HUES64 (cell line): ENCODE data around the gene PGA5.
"Not testable (repeated sequence)": the region's sequence is repeated elsewhere in the genome, so short reads cannot be mapped to it uniquely, and the experiment has no call there.

Experiments used
- H3K27ac ChIP-seq: 2 replicates; pipeline ENCODE4 v1.7.0; 2013; ENCODE audit warnings: low read depth, low read length, inconsistent platforms
- H3K27me3 ChIP-seq: 2 replicates; pipeline ENCODE4 v1.6.1; 2013; ENCODE audit warnings: mild to moderate bottlenecking, low read length; ENCODE audit not compliant: insufficient read depth
- H3K36me3 ChIP-seq: 2 replicates; pipeline ENCODE4 v1.6.1; 2013; ENCODE audit warnings: mild to moderate bottlenecking, low read length; ENCODE audit not compliant: insufficient read depth
- H3K4me1 ChIP-seq: 2 replicates; pipeline ENCODE4 v1.6.1; 2013; ENCODE audit warnings: mild to moderate bottlenecking, low read length, moderate library complexity; ENCODE audit not compliant: insufficient read depth
- H3K4me3 ChIP-seq: 2 replicates; pipeline ENCODE4 v1.5.1; 2013; ENCODE audit warnings: mild to moderate bottlenecking, low read length, moderate library complexity
- H3K9ac ChIP-seq: 2 replicates; pipeline ENCODE4 v1.6.1; 2013; ENCODE audit warnings: mild to moderate bottlenecking, low read depth, low read length
- H3K9me3 ChIP-seq: 2 replicates; pipeline ENCODE4 v1.6.1; 2013; ENCODE audit warnings: low read depth, low read length; ENCODE audit not compliant: insufficient read depth
- whole genome bisulfite sequencing: fragments of 150-250, 120-280 bp; methylation state at CpG from one replicate; pipeline ENCODE4 v1.1.7; 2013; ENCODE audit warnings: missing lambda C conversion rate; 5-methylcytosine and 5-hydroxymethylcytosine counted together

PGA5 gene

GRCh38 chr11:61204502-61205059, 36.4 kb upstream of the PGA5 start:
- not testable (repeated sequence) for H3K4me3 ChIP-seq, H3K4me1 ChIP-seq, H3K9ac ChIP-seq, H3K27me3 ChIP-seq, H3K36me3 ChIP-seq, H3K9me3 ChIP-seq, H3K27ac ChIP-seq
- WGBS: 86% methylated on average over 14 of the region's 14 CpGs

- H3K4me3 ChIP-seq, H3K9ac ChIP-seq, H3K27ac ChIP-seq, H3K36me3 ChIP-seq, H3K27me3 ChIP-seq, H3K4me1 ChIP-seq, H3K9me3 ChIP-seq: not testable (repeated sequence)
- no CpG with 5 or more reads among the region's 9 CpGs for WGBS
These were observed 33.2 kb upstream of the PGA5 start for GRCh38 chr11:61207636-61208310.

- not testable (repeated sequence) for H3K27me3 ChIP-seq, H3K4me1 ChIP-seq, H3K4me3 ChIP-seq, H3K9me3 ChIP-seq, H3K36me3 ChIP-seq, H3K27ac ChIP-seq, H3K9ac ChIP-seq
- no CpG with 5 or more reads among the region's 6 CpGs for WGBS
These were observed 30.3 kb upstream of the PGA5 start for GRCh38 chr11:61210629-61211028.

- WGBS: 90% methylated on average over 3 of the region's 10 CpGs
- H3K4me3 ChIP-seq, H3K4me1 ChIP-seq, H3K27me3 ChIP-seq, H3K9ac ChIP-seq, H3K27ac ChIP-seq, H3K36me3 ChIP-seq, H3K9me3 ChIP-seq: not testable (repeated sequence)
These were observed 29.5 kb upstream of the PGA5 start for GRCh38 chr11:61211327-61211952.

- not testable (repeated sequence) for H3K27ac ChIP-seq, H3K4me1 ChIP-seq, H3K9me3 ChIP-seq, H3K36me3 ChIP-seq, H3K9ac ChIP-seq, H3K27me3 ChIP-seq, H3K4me3 ChIP-seq
- WGBS: no CpG with 5 or more reads among the region's 15 CpGs
These were observed 28.8 kb upstream of the PGA5 start for GRCh38 chr11:61212202-61212601.

GRCh38 chr11:61213711-61214324, 27.2 kb upstream of the PGA5 start:
- H3K4me3 ChIP-seq, H3K9ac ChIP-seq, H3K4me1 ChIP-seq, H3K27me3 ChIP-seq, H3K9me3 ChIP-seq, H3K27ac ChIP-seq, H3K36me3 ChIP-seq: not testable (repeated sequence)
- no CpG with 5 or more reads among the region's 3 CpGs for WGBS

GRCh38 chr11:61218306-61218705, 22.7 kb upstream of the PGA5 start:
- not testable (repeated sequence) for H3K27ac ChIP-seq, H3K36me3 ChIP-seq, H3K27me3 ChIP-seq, H3K9me3 ChIP-seq, H3K4me1 ChIP-seq, H3K4me3 ChIP-seq, H3K9ac ChIP-seq
- WGBS: no CpG with 5 or more reads among the region's 4 CpGs

- not testable (repeated sequence) for H3K4me3 ChIP-seq, H3K36me3 ChIP-seq, H3K9me3 ChIP-seq, H3K9ac ChIP-seq, H3K27me3 ChIP-seq, H3K27ac ChIP-seq, H3K4me1 ChIP-seq
- WGBS: 94% methylated on average over 3 of the region's 5 CpGs
These were observed 22.0 kb upstream of the PGA5 start for GRCh38 chr11:61219016-61219415.

- not testable (repeated sequence) for H3K4me3 ChIP-seq, H3K36me3 ChIP-seq, H3K27me3 ChIP-seq, H3K4me1 ChIP-seq, H3K9ac ChIP-seq, H3K9me3 ChIP-seq, H3K27ac ChIP-seq
- WGBS: no CpG with 5 or more reads among the region's 8 CpGs
These were observed 18.9 kb upstream of the PGA5 start, which contains the start of gene PGA4 for GRCh38 chr11:61222047-61222446. Gene PGA4 (plus strand): TSS chr11:61222347. CDS start chr11:61222401, 54 bp downstream.

- H3K4me3 ChIP-seq, H3K36me3 ChIP-seq, H3K4me1 ChIP-seq, H3K9me3 ChIP-seq, H3K27ac ChIP-seq, H3K27me3 ChIP-seq, H3K9ac ChIP-seq: not testable (repeated sequence)
- WGBS: no CpG with 5 or more reads among the region's 5 CpGs
These were observed 18.3 kb upstream of the PGA5 start for GRCh38 chr11:61222692-61223091.

GRCh38 chr11:61226457-61227137, 14.4 kb upstream of the PGA5 start:
- not testable (repeated sequence) for H3K9ac ChIP-seq, H3K27ac ChIP-seq, H3K4me1 ChIP-seq, H3K36me3 ChIP-seq, H3K27me3 ChIP-seq, H3K9me3 ChIP-seq, H3K4me3 ChIP-seq
- no CpG with 5 or more reads among the region's 10 CpGs for WGBS
